22Rv1 (cell line): ENCODE measurements around the gene BANF1.

ENCODE experiments used
- H3K27ac ChIP-seq: fragments of 450-650 bp; 2 replicates; pipeline ENCODE4 v1.5.1; 2017
- ZFX ChIP-seq: fragments of 450-650 bp; IDR thresholded peaks from 2 replicates; pipeline ENCODE4 v1.6.1; 2017; ENCODE audit warnings: antibody characterized with exemption, borderline replicate concordance
- TF ChIP-seq, protein P1 (sequence below): fragments of 450-650 bp; IDR thresholded peaks from 2 replicates; pipeline ENCODE4 v1.5.1; 2017; ENCODE audit warnings: mild to moderate bottlenecking

BANF1 gene

DNA sequence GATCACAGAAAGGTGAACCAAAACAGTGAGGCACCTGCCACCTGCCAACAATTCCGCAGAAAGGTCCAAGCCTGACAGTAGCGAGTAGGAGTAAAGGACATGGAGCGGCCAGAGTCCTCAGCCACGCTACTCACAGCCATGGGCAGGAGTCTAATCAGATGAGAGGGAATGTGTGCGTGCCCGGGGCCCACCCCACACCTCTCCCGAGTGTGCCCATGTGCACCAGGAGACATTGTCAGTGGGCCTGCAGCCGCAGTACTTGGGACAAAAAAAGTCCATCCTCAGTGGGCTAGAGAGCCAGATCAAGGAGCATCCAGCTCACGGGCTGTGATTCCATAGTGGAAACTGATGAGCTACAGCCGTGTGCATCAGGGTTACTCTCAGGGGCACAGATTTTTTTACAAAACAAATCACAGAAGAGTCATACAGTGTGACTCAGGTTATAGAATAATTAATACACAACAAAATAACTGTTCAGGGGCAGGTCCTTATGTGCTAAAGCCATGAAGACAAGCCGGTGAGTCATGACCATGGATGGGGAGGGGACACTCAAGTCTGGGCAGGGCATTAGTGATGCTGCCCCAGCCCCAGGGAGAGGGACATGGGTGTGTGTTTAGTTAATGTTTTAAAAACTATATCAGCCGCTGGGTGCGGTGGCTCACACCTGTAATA is 28.7 kb upstream of the BANF1 start:
- TF ChIP-seq, protein P1, sequence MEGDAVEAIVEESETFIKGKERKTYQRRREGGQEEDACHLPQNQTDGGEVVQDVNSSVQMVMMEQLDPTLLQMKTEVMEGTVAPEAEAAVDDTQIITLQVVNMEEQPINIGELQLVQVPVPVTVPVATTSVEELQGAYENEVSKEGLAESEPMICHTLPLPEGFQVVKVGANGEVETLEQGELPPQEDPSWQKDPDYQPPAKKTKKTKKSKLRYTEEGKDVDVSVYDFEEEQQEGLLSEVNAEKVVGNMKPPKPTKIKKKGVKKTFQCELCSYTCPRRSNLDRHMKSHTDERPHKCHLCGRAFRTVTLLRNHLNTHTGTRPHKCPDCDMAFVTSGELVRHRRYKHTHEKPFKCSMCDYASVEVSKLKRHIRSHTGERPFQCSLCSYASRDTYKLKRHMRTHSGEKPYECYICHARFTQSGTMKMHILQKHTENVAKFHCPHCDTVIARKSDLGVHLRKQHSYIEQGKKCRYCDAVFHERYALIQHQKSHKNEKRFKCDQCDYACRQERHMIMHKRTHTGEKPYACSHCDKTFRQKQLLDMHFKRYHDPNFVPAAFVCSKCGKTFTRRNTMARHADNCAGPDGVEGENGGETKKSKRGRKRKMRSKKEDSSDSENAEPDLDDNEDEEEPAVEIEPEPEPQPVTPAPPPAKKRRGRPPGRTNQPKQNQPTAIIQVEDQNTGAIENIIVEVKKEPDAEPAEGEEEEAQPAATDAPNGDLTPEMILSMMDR, result no peak
- no peak for TF ChIP-seq ZFX
- no peak overlapping the region for H3K27ac ChIP-seq

GRCh38 chr11:65975771-65976170 is 26.5 kb upstream of the BANF1 start:
- TF ChIP-seq, protein P1, result no peak
- TF ChIP-seq ZFX, result no peak
- H3K27ac ChIP-seq, result no peak overlapping the region

DNA sequence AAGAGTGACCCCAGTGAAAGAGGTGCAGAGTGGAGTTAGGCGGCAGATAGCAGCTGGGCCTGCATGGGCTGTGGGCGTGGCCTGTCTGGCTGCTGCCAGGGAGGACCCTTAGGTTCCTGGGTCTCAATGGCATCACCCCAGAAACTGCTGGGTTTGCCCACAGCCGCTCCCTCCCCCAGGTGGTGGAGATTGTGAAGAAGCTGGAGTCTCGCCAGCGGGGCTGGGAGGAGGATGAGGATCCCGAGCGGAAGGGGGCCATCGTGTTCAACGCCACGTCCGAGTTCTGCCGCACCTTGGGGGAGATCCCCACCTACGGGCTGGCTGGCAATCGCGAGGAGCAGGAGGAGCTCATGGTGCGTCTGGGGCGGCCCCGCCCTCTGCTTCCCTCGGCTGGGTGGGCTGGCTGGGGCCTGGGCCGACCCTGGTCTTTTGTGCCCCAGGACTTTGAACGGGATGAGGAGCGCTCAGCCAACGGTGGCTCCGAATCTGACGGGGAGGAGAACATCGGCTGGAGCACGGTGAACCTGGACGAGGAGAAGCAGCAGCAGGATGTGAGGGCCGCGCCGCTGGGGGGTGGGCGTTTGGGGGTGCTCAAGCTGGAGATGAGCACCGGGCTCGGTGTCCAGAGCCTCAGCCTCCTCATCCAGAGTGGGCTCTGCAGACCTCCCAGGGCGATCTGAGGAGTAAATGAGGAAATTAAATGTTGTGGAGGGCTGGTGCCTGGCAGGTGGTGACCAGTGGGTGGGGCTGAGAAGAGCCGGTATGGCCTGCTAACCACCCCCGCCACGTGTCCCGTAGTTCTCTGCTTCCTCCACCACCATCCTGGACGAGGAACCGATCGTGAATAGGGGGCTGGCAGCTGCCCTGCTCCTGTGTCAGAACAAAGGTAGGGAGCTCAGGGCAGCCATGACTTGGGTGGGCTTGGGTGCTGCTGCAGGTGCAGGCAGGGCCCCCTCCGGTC is 25.8 kb upstream of the BANF1 start:
- H3K27ac ChIP-seq, result no peak overlapping the region
- TF ChIP-seq ZFX, result no peak
- TF ChIP-seq, protein P1, result no peak

- TF ChIP-seq, protein P1, result no peak
- TF ChIP-seq ZFX, result no peak
- H3K27ac ChIP-seq, result no peak overlapping the region
Measured at GRCh38 chr11:65977621-65978390, 24.5 kb upstream of the BANF1 start.

DNA sequence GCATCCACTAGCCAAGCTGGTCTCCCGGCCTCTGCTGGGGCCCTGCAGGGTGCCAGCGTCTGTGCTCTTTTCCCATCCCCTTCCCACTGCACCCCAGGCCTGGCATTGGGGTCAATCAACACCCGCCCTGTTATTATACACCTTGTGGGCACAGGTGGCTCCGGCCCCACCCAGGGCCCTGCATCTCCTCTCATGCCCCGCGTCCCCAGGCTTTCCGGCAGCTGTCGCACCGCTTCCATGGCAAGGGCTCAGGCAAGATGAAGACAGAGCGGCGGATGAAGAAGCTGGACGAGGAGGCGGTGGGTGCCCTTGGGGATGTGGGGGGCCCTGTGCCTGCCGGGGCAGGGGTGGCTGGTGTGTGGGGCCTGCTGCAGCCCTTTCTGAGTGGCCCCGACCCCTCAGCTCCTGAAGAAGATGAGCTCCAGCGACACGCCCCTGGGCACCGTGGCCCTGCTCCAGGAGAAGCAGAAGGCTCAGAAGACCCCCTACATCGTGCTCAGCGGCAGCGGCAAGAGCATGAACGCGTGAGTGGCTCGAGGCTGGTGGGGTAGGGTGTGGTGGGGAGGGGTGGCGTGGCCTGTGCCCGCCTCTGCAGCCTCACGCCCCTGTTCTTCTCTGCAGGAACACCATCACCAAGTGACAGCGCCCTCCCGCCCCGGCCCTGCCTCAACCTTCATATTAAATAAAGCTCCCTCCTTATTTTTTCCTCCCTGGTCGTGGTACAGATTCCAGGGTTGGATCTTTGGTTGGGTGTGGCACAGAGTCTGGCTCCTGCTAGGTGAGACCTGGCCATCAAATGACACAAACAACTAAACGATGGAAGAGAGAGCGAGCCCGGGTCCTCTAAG is 23.7 kb upstream of the BANF1 start:
- no peak overlapping the region for H3K27ac ChIP-seq
- TF ChIP-seq, protein P1, result no peak
- no peak for TF ChIP-seq ZFX

GRCh38 chr11:65979261-65979759 is 23.0 kb upstream of the BANF1 start:
- TF ChIP-seq, protein P1, result no peak
- TF ChIP-seq ZFX, result no peak

More at GRCh38 chr11:65979261-65979759, 23.0 kb upstream of the BANF1 start:
- H3K27ac ChIP-seq, result no peak overlapping the region
